WI38 (cell line): Measurements from ENCODE around the gene QPCT.

Experiments
- H3K4me3 ChIP-seq: 2 replicates; pipeline ENCODE4 v1.5.1; 2011; ENCODE audit warnings: low read depth, mild to moderate bottlenecking, control low read depth, low read length
- CTCF ChIP-seq: IDR thresholded peaks from 2 replicates; pipeline ENCODE4 v1.5.1; 2012; ENCODE audit warnings: low read depth, mild to moderate bottlenecking, control low read depth, low read length

Gene QPCT

GRCh38 chr2:37391711-37392110 lies 47.3 kb downstream of the QPCT start:
- no peak for TF ChIP-seq CTCF
- H3K4me3 ChIP-seq = no peak overlapping the region

GRCh38 chr2:37392428-37392827 lies 48.0 kb downstream of the QPCT start:
- H3K4me3 ChIP-seq = no peak overlapping the region
- TF ChIP-seq CTCF = no peak

- no peak for TF ChIP-seq CTCF
- no peak overlapping the region for H3K4me3 ChIP-seq
Observed at GRCh38 chr2:37394263-37394662, 49.8 kb downstream of the QPCT start.

GRCh38 chr2:37394796-37395555 lies 50.5 kb downstream of the QPCT start:
- no peak for TF ChIP-seq CTCF
- H3K4me3 ChIP-seq = no peak overlapping the region

- no peak for TF ChIP-seq CTCF
Observed at GRCh38 chr2:37396890-37397565, 52.6 kb downstream of the QPCT start.

GRCh38 chr2:37398990-37399389 lies 54.6 kb downstream of the QPCT start:
- no peak overlapping the region for H3K4me3 ChIP-seq
- TF ChIP-seq CTCF = no peak

More at GRCh38 chr2:37396890-37397565, 52.6 kb downstream of the QPCT start:
- H3K4me3 ChIP-seq = no peak overlapping the region

- H3K4me3 ChIP-seq = no peak overlapping the region
- TF ChIP-seq CTCF = no peak
Observed at GRCh38 chr2:37400041-37400440, 55.6 kb downstream of the QPCT start.
